Stromal cell of bone marrow (primary cell): ENCODE results near the gene WWOX.

Source experiments
- DNase-seq: peaks from one replicate; pipeline ENCODE4 v3.0.0-alpha.2; 2012; ENCODE audit warnings: low read depth

The WWOX gene

GRCh38 chr16:78362524-78363135 lies 263.2 kb downstream of the WWOX start:
- DNase-seq = no peak

- DNase-seq = no peak
Measured at GRCh38 chr16:78363843-78364555, 264.5 kb downstream of the WWOX start.

GRCh38 chr16:78364556-78364880 lies 265.1 kb downstream of the WWOX start:
- no peak for DNase-seq

- no peak for DNase-seq
Measured at GRCh38 chr16:78365366-78365765, 265.9 kb downstream of the WWOX start.

DNA sequence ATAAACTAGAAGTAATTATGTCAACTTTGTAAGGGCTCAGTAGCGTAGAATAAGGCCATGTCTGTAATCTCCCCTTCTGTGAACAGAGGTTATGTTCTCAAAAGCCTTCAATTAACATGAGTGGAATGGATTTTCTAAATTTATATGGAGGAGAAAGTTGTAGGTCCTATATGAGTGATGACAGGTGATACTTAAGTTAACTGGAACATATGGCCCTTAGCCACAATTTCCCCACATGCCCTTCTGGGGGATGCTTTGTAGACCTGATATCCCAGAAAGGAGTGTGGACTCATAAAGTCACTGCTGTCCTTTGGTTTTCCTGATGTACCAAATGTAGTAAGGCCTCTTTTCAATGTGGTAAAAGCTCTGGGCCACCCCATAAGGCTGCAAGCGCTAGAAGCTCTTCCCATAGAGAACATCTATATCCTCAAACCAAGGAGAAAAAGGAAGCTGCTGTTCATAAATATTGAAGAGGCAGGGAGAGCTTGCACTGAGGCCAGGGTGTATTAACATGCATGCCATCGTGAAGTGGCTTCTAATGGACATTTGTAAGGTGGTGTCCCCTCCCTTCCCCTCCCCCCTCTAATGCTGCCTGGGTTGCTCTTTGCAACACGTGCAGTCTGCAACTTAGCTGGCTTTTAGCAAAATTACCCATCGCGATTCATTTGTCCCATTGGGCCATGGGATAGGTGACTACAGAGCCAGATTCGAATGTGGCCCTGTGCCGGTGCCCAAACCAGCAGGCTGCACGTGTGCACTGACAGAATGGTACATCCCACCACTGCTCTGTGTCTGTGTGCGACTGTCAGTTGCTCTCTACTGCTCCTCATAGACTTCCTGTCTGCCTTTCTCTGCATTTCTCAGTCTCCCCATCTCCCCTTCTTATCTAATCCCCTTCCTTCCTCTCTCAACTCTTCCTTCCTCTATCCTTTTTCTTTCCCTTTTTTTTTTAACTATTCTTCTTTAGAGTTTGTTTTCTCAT lies 269.0 kb downstream of the WWOX start:
- DNase-seq = no peak

- no peak for DNase-seq
Measured at GRCh38 chr16:78372277-78372676, 272.8 kb downstream of the WWOX start.

DNA sequence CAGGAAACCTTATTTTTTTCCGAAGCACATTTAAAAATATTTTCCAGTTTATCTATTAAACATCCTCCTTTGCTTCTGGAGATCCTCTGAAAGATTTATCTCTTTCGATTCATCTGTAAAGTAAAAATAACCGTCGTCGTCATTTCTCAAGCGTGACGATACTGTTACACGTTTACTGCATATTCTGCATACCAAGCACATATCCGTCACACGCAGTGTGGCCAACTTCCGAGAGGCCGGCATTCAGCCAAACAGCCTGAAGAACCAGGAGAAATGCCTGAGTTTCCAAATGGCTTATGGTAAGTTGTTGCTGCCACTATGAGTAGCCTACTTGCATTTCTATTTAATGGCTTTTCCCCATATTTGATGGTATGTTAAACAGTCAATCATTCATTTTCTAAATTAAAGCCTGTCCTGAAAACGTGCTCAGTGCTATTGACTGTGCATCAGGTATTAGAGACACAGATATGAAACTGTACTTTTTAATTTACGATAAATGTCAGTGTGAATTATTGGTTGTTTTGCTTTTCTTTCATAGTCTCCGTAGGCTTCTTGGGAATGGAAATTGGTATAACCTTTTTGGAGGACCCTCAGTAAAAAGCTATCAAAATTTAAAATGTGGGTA lies 275.7 kb downstream of the WWOX start:
- DNase-seq = no peak

- DNase-seq = no peak
Measured at GRCh38 chr16:78376452-78376851, 277.0 kb downstream of the WWOX start.

GRCh38 chr16:78377312-78377711 lies 277.9 kb downstream of the WWOX start:
- no peak for DNase-seq

DNA sequence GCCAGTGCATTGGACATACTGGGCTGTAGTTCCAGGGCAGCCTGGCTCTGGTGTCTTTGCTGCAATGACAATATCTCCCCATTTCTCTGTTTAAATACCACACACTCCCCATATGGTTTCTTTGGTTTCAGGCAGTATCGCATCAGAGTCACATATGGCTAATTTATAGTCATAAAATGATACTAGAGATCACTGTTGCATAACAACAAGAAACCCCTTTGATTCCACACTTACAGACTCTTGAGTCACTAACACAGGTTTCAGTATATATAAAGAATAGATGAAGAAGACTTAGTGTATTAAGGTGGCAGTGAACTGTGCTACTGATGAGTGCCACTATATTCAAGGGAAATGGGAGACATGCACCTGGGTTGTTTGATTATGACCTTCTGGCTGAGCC lies 281.6 kb downstream of the WWOX start:
- no peak for DNase-seq

- DNase-seq = no peak
Measured at GRCh38 chr16:78383118-78383517, 283.7 kb downstream of the WWOX start.

DNA sequence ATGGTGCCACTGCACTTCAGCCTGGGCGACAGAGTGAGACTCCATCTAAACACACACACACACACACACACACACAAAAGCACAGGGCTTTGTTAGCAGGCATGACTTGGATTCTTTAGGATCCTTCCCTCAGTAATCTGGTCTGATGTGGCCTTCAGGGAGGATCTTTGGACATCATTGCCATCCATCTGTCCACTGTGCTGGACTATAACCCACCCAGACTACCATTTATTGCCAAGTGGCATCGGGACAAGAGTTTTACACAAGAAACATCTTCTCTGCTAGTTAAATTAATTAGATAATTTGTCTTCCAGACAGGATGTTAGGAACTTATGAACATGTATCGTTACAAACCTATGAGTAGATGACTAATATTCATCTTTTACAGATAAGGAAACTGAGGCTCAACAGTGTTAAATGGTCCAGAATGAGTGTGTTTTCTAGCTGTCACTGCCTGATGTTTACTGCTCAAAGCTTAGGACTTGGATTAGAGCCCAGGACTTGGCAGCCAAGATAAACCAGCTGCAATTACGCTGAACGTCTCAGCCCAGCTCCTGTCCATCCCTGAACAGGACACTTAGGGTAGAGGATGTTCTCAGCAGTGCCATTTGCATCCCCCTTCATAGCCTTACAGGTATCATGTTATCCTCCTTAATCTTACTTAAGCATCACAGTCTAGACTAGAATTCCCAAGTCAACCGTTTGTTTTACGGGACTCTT lies 285.8 kb downstream of the WWOX start:
- DNase-seq = no peak

DNA sequence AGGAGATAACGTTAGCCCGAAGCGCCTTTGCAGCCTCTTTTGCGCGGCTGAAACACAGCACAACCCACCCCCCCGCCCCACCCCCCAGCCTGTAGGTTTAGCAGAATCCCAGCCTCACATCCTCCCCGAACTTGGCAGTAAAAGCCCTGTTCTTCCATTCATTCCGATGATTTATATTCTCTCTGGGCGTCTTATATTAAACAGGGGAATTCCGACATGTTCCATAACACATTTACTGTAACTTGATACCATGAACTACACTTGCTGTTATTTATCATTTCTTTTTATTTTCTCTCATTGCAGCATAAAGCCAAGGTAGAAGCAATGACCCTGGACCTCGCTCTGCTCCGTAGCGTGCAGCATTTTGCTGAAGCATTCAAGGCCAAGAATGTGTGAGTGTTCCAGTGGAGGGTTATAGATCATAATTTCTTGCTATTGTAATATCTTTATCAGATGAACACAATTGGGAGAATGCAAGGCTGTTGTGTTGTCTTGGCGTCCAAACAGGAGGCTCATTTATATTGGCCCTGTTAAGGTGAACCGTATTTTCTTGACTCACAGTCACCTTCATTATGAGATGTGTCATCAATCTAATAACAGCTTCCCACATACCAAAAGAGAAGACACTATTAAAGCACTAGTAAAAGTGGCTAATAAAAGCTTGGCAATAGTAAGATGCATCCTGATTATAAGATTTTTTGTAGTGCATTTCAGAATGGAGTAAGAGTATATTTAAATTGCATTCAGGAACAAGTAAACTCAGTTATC lies 287.3 kb downstream of the WWOX start:
- no peak for DNase-seq

GRCh38 chr16:78389009-78389498 lies 289.6 kb downstream of the WWOX start:
- DNase-seq = no peak

GRCh38 chr16:78390092-78390491 lies 290.6 kb downstream of the WWOX start:
- DNase-seq = no peak

DNA sequence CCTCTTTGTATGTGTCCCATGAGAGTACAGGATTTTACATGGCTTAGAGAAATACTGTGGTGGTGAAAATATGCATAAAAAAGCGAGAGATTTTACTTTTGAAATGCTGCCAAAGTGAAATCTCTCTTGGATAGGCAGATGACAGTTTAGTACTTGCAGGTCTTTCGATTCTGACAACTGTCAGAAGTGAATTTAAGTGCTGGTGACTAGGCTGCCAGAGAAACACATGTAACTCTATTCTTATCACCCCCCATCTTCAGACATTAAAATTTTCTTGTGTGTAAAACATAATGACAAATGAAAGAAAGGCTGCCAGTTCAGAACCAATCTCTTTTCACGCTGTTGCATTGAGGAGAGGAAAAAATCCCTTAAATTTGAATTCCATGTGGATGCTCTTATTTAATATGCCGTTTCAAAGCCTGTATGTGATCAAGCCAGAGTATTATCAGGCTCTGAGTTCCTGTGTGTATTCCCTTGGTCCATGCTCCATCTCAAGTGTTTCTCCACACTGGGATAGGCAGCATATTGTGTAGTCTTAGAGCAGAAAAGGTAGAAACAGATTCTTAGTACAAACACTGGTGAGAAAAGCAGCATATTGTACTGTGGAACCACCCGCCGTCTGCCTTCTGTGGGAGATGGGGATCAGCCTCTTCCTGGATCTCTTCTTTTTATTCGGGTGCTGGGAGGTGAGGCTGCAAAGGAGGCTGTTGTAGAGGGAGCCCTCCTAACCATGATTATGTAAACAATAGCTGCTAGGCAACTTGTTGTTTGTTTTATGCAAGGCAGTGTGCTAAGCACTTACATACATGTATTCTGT lies 291.3 kb downstream of the WWOX start:
- no peak for DNase-seq

- DNase-seq = no peak
Measured at GRCh38 chr16:78392585-78393195, 293.2 kb downstream of the WWOX start.

- no peak for DNase-seq
Measured at GRCh38 chr16:78395035-78395434, 295.6 kb downstream of the WWOX start.

GRCh38 chr16:78396046-78396445 lies 296.6 kb downstream of the WWOX start:
- no peak for DNase-seq

- no peak for DNase-seq
Measured at GRCh38 chr16:78396673-78397072, 297.2 kb downstream of the WWOX start.
